Fibroblast of lung (primary cell): ENCODE measurements around the gene ENG.

ENCODE experiments used
- EZH2 ChIP-seq: IDR thresholded peaks from 2 replicates; pipeline ENCODE4 v1.5.1; 2012; ENCODE audit warnings: low read length, control low read depth, mild to moderate bottlenecking; ENCODE audit errors: missing control alignments
- TF ChIP-seq, protein P1 (sequence below), 2 donors: IDR thresholded peaks in 1 of 2; conservative IDR thresholded peaks in 1 of 2; 1 replicate in 1 of 2; 2 replicates in 1 of 2; pipeline ENCODE4 v1.5.1; 2011 to 2012; ENCODE audit warnings: low read length in 2 of 2, control low read depth in 1 of 2, inconsistent platforms in 1 of 2, low read depth in 1 of 2, mild to moderate bottlenecking in 1 of 2

GRCh38 chr9:127886401-127886972 lies 32.0 kb upstream of the ENG start:
- TF ChIP-seq, protein P1, sequence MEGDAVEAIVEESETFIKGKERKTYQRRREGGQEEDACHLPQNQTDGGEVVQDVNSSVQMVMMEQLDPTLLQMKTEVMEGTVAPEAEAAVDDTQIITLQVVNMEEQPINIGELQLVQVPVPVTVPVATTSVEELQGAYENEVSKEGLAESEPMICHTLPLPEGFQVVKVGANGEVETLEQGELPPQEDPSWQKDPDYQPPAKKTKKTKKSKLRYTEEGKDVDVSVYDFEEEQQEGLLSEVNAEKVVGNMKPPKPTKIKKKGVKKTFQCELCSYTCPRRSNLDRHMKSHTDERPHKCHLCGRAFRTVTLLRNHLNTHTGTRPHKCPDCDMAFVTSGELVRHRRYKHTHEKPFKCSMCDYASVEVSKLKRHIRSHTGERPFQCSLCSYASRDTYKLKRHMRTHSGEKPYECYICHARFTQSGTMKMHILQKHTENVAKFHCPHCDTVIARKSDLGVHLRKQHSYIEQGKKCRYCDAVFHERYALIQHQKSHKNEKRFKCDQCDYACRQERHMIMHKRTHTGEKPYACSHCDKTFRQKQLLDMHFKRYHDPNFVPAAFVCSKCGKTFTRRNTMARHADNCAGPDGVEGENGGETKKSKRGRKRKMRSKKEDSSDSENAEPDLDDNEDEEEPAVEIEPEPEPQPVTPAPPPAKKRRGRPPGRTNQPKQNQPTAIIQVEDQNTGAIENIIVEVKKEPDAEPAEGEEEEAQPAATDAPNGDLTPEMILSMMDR (conservative IDR thresholded peaks at IDR 0.05 in 1 of 2, IDR thresholded peaks at IDR 0.05 in 1 of 2; ENCODE audit: low read depth in 1 of 2, low read length in 2 of 2) = no peak
- no peak for TF ChIP-seq EZH2
